Measurements from ENCODE around the gene RAB33A. TPM values are rescaled to one million over a fixed set of nuclear protein-coding genes. Genes with fewer than 3 reads are reported as not detected.

Gene RAB33A
- total and polyA plus RNA-seq, 2 donors (not counting 1 experiment from before 2014, with no cell fraction given): 2.4 to 5.4 TPM

DNA sequence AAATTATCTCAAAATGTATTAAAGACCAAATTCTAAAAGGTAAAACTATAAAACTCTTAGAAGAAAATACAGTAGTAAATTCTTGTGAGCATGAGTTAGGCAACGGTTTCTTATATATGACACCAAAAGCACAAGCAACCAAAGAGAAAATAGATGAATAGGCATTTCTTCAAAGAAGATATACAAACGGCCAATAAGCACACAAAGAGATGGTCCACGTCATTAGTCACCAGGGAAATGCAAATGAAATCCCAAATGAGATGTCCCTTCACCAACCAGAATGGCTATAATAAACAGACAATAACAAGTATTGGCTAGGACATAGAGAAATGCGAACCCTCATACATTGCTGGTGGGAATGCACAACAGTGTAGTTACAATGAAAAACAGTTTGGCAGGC lies 44.6 kb downstream of the RAB33A start:
- peaks cover 1 to 7% of the 10 kb centered on the region in 2 experiments for H3K36me3 ChIP-seq (replicated peaks in 1 of 2; ENCODE audit: control extremely low read depth in 1 of 2, control insufficient read depth in 1 of 2, extremely low read depth in 1 of 2, insufficient read depth in 2 of 2, low read length in 1 of 2)
- H3K27ac Mint-ChIP-seq: no peak overlapping the region
- H3K79me2 ChIP-seq (ENCODE audit: control insufficient read depth, insufficient read depth, low read length): no peaks in the 10 kb centered on the region
- H3K27ac ChIP-seq (ENCODE audit: low read length in 2 of 2): no peak overlapping the region
- intact Hi-C loops (cut with micrococcal nuclease): no loop called here
- no peak for TF ChIP-seq CTCF (IDR thresholded peaks at IDR 0.05)
- no peak for TF ChIP-seq EZH2 (IDR thresholded peaks at IDR 0.05; ENCODE audit: borderline replicate concordance, insufficient read depth, low read depth, low read length, poor library complexity, severe bottlenecking)
- H3K9me3 ChIP-seq (ENCODE audit: control extremely low read depth in 1 of 3, control insufficient read depth in 2 of 3, insufficient read depth in 1 of 3, low read length in 2 of 3): no peaks in the 10 kb centered on the region
- H4K20me1 ChIP-seq (ENCODE audit: control insufficient read depth, insufficient read depth, low read length, poor library complexity, severe bottlenecking): no peaks in the 10 kb centered on the region
- WGBS (ENCODE audit: insufficient coverage): no CpG with 5 or more reads among the region's 4 CpGs
- no peak overlapping the region for H2AFZ ChIP-seq (ENCODE audit: insufficient read depth, low read depth, low read length, poor library complexity, severe bottlenecking)
- ChIA-PET CTCF (no interaction called here), POLR2A (no interaction called here)
- H3K4me3 ChIP-seq (ENCODE audit: control extremely low read depth in 1 of 5, extremely low read depth in 1 of 5, insufficient read depth in 1 of 5, low read depth in 2 of 5, low read length in 4 of 5): no peak overlapping the region
- no peak overlapping the region for H3K4me3 Mint-ChIP-seq
- no peaks in the 10 kb centered on the region for H3K4me1 ChIP-seq (ENCODE audit: control insufficient read depth in 2 of 2, insufficient read depth in 2 of 2, low read length in 2 of 2)
- DNase-seq (peak; percentile 2), ATAC-seq (ENCODE audit: low read depth) (no peak)
- H3K9me3 Mint-ChIP-seq (ENCODE audit: insufficient read depth): no peaks in the 10 kb centered on the region
- H3K4me1 Mint-ChIP-seq: no peaks in the 10 kb centered on the region
- H3K27me3 Mint-ChIP-seq: no peaks in the 10 kb centered on the region
- no peaks in the 10 kb centered on the region for H3K27me3 ChIP-seq (replicated peaks in 1 of 4; ENCODE audit: control extremely low read depth in 1 of 4, control insufficient read depth in 3 of 4, insufficient read depth in 4 of 4, low read length in 3 of 4)
- no peak overlapping the region for H3K9ac ChIP-seq (ENCODE audit: low read length)
- no peak overlapping the region for H3K4me2 ChIP-seq (replicated peaks; ENCODE audit: low read depth, low read length, poor library complexity, severe bottlenecking)

DNA sequence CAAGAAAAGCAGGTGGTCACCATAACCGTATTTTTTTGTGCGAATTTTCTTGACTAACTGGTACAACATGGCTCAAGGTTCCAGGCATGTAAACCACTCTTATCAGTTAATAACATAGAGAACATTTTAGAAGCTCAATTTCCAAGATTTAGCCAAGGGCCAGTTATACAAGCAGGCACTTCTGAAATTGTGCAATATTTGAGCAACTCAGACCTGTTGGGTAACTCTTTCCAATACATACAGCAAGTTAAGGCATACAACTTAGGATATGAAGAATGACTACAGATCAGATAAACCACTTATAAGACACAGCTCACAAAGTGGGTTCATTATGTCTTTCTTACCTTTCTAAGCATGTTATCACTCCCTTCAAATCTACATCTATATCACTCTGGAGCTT lies 53.0 kb downstream of the RAB33A start:
- intact Hi-C loops (cut with micrococcal nuclease): no loop called here
- DNase-seq: no peak
- H3K4me2 ChIP-seq (replicated peaks; ENCODE audit: low read depth, low read length, poor library complexity, severe bottlenecking): no peak overlapping the region
- ChIA-PET POLR2A (no interaction called here), CTCF (no interaction called here)
- no peaks in the 10 kb centered on the region for H3K79me2 ChIP-seq (ENCODE audit: control insufficient read depth, insufficient read depth, low read length)
- H3K4me3 Mint-ChIP-seq: no peak overlapping the region
- H3K4me1 ChIP-seq (ENCODE audit: control insufficient read depth in 2 of 2, insufficient read depth in 2 of 2, low read length in 2 of 2): no peaks in the 10 kb centered on the region
- peaks cover 0 to 6% of the 10 kb centered on the region in 2 experiments for H3K36me3 ChIP-seq (replicated peaks in 1 of 2; ENCODE audit: control extremely low read depth in 1 of 2, control insufficient read depth in 1 of 2, extremely low read depth in 1 of 2, insufficient read depth in 2 of 2, low read length in 1 of 2)
- WGBS (ENCODE audit: insufficient coverage): no CpG with 5 or more reads among the region's 2 CpGs
- H3K27ac ChIP-seq (ENCODE audit: low read length in 2 of 2): no peak overlapping the region
- H3K9me3 ChIP-seq (ENCODE audit: control extremely low read depth in 1 of 3, control insufficient read depth in 2 of 3, insufficient read depth in 1 of 3, low read length in 2 of 3): no peaks in the 10 kb centered on the region
- no peak for TF ChIP-seq EZH2 (IDR thresholded peaks at IDR 0.05; ENCODE audit: borderline replicate concordance, insufficient read depth, low read depth, low read length, poor library complexity, severe bottlenecking)
- no peak for TF ChIP-seq CTCF (IDR thresholded peaks at IDR 0.05)
- no peaks in the 10 kb centered on the region for H3K9me3 Mint-ChIP-seq (ENCODE audit: insufficient read depth)
- no peaks in the 10 kb centered on the region for H3K27me3 Mint-ChIP-seq
- H3K27ac Mint-ChIP-seq: no peak overlapping the region
- no peak overlapping the region for H3K9ac ChIP-seq (ENCODE audit: low read length)
- H4K20me1 ChIP-seq (ENCODE audit: control insufficient read depth, insufficient read depth, low read length, poor library complexity, severe bottlenecking): no peaks in the 10 kb centered on the region
- H3K27me3 ChIP-seq (replicated peaks in 1 of 4; ENCODE audit: control extremely low read depth in 1 of 4, control insufficient read depth in 3 of 4, insufficient read depth in 4 of 4, low read length in 3 of 4): no peaks in the 10 kb centered on the region
- no peak overlapping the region for H2AFZ ChIP-seq (ENCODE audit: insufficient read depth, low read depth, low read length, poor library complexity, severe bottlenecking)
- H3K4me3 ChIP-seq (ENCODE audit: control extremely low read depth in 1 of 5, extremely low read depth in 1 of 5, insufficient read depth in 1 of 5, low read depth in 2 of 5, low read length in 4 of 5): no peak overlapping the region
- H3K4me1 Mint-ChIP-seq: no peaks in the 10 kb centered on the region
- ATAC-seq (ENCODE audit: low read depth): no peak
